Neural progenitor cell (in vitro differentiated cells): Measurements from ENCODE around the gene NPY4R2.
"Not testable (repeated sequence)": the region's sequence is repeated elsewhere in the genome, so short reads cannot be mapped to it uniquely, and the experiment has no call there.

Source experiments
- EZH2 ChIP-seq: fragments of 200-600 bp; sonication (generic); IDR thresholded peaks from 2 replicates; pipeline ENCODE4 v1.6.1; 2017; ENCODE audit warnings: antibody characterized with exemption, mild to moderate bottlenecking, moderate library complexity
- TF ChIP-seq, protein P1 (sequence below): fragments of 200-600 bp; sonication (generic); IDR thresholded peaks from 2 replicates; pipeline ENCODE4 v1.5.1; 2017; ENCODE audit warnings: antibody characterized with exemption, mild to moderate bottlenecking

DNA sequence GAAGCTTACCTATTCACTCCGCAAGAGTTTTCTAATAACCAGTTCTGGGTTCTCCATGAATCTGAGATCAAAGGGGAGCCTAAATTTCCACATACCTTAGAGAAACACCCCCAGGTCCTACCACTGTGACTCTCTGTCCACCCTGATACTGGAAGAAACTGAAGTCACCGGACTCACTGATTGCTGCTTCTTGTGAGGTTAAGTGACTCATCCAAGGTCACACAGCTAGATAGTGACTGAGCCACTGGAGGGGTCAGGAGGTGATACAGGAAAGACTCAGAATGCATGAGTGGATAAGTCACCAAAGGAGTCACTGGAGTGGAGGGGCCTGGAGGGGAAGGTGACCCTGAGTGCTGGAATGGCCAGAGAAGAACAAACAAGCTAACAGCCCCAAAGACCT, 9.8 kb downstream of the NPY4R2 start:
- TF ChIP-seq, protein P1, sequence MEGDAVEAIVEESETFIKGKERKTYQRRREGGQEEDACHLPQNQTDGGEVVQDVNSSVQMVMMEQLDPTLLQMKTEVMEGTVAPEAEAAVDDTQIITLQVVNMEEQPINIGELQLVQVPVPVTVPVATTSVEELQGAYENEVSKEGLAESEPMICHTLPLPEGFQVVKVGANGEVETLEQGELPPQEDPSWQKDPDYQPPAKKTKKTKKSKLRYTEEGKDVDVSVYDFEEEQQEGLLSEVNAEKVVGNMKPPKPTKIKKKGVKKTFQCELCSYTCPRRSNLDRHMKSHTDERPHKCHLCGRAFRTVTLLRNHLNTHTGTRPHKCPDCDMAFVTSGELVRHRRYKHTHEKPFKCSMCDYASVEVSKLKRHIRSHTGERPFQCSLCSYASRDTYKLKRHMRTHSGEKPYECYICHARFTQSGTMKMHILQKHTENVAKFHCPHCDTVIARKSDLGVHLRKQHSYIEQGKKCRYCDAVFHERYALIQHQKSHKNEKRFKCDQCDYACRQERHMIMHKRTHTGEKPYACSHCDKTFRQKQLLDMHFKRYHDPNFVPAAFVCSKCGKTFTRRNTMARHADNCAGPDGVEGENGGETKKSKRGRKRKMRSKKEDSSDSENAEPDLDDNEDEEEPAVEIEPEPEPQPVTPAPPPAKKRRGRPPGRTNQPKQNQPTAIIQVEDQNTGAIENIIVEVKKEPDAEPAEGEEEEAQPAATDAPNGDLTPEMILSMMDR = not testable (repeated sequence)
- TF ChIP-seq EZH2 = not testable (repeated sequence)
